NCI-H2081 treated with DMSO at 0.1 percent for 48 hours (cell line): ENCODE measurements around the gene RPS24.

Source experiments
- DNase-seq: peaks from one replicate; lab custom pipeline; 2025; lab: John Stamatoyannopoulos, UW

The RPS24 gene

DNA sequence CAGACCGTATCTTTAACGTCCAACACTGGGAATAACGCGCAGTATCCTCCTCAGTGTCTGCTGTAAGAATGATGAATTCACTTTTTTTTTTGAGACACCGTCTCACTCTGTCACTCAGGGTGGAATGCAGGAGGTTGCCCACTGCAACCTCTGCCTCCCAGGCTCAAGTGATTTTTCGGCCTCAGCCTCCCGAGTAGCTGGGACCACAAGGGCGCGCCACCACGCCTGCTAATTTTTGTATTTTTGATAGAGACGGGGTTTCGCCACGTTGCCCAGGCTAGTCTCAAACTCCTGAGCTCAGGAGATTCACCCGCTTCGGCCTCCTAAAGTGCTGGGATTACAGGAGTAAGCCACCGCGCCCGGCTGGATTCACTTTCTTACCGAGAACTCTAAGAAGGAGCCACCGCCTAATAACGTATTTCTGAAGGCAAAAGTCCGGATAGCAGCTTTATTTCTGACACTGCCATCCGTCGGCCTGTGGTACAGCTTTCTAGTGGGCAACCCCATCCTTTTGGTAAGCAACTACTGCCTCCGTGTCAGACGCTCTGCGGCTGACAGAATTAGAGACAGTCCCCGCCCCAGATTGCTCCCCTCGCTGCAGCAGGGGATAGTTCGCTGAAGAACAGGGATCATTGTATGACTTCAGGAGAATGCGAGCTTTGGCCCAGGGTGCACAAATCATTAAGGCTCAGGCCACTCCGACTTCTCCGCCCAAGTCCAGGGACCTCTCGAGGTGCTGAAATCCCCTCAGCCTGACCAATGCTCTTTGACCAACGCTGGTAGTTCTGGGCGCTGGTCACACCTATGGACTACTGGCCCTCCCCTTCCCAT, 5.0 kb upstream of the RPS24 start:
- no peak for DNase-seq

DNA sequence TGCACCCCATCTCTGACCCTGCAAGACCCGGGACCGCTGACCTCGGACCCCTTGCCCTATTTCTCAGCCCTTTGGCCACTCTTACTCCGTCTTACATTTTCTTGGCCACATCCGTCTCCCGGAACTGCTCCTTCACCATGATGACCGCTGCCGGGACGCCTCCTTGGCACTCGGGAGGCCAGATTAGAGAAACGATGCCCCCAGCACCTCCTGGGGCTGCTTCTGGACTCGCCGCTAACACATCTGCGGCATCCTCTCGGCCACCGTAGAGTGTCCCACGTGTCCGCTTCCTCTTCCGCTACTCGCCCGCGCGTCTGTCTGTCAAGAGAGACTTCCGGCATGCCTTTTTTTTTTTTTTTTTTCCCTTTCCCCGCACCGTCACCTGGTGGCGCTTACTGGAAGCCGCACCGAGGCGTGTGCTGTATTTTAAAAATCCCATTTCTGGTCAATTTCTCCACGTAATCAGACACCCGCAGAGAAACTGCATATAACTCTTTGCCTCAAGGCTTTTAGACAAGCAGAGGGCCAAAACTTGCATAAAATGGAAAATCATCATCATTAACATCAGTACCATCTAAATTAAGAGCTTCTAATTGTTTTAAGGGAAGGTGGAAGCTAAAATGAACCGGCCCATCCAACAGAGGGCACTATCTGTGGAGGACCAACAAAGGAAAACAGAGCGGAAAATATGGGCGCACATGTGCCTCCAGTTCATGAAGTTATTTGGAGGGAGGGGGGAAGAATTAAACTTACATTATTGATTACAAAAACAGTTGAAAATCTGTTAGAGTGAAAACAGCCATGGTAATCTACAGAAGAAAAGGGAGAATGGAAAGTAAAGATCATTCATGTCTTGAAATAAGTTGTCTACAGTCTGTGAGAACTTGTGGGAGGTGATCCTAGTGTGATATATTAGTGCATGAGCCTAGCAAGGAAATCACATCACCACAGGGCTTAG, 4.1 kb upstream of the RPS24 start, which contains the start of gene POLR3A:
POLR3A (minus strand) TSS at position 247 of the 958 bp plus-strand sequence; CDS start at position 139, 108 bp downstream.
- peak; percentile 60 for DNase-seq

DNA sequence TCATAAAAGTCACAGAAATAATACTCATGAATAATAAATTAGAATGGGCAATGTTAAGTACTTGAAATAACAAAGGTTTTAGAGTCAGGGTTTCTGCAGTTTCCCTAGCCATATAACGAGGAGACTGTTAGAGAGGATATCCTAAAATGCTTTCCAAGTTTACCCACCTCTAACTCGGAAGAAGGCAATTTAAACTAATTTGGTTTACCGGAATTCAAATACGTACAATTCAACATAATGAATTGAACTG, 351 bp upstream of the RPS24 start:
- DNase-seq: no peak

DNA sequence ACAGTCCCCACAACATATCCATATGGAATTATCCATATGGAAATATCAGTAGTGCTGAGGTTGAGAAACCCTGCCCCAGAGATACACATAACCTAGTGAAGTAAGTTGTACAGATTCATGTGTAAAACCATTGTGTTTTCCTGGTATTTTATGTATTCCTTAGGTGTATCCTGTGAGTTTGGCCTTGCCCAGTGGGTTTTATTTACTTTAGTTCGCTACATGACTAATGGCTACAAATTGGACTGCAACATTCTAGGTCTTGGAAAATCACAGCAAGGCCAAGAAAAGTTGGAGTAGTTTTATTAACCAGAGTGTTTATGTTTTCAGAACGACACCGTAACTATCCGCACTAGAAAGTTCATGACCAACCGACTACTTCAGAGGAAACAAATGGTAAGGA, 1.4 kb downstream of the RPS24 start:
- DNase-seq: no peak

GRCh38 chr10:78035437-78035836, 1.8 kb downstream of the RPS24 start:
- DNase-seq: no peak

DNA sequence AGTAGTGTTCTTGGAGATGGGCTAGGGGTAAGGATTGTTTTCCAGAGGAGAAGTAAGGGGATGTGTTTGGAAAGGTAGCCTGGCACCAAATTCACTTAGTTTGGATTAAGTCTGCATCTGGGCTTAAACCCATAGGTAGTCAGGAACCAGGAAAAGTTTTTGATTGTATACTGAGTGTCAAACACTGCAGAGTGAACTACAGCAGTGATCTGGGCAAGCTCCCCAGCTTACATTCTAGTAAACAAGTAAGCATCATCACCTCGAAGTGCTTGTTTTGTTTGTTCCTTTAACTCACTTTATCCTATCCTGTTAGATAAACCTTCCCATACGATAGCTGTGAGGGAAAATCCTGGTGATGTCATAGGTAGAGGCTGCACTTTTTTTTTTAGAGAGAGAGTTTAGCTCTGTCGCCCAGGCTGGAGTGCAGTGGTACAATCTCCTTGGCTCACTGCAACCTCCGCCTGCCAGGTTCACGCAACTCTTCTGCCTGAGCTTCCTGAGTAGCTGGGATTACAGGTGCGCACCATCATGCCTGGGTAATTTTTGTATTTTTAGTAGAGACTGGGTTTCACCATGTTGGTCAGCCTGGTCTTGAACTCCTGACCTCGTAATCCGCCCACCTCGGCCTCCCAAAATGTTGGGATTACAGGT, 2.4 kb downstream of the RPS24 start:
- no peak for DNase-seq

- DNase-seq: no peak
Observed at GRCh38 chr10:78038105-78038504, 4.4 kb downstream of the RPS24 start.

GRCh38 chr10:78038791-78039547, 5.3 kb downstream of the RPS24 start:
- DNase-seq: no peak

DNA sequence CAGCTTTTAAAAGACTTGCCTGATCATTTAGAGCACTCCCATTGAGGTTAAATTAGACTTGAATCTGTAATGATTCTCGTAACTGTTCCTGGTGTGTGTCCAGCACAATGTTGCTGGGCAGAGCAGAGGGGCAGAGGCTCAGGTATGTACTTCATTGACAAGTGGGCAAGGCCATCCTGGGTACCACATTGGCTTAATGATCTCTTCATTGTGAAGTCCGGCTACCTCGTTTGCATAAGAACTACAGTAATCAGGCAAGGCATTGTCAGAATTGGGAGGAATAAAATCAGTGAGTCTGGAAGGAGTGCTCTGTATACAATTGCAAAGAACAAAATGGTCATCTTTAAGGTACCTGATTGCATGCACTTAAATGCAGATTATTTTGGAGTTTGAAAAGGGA, 6.1 kb downstream of the RPS24 start:
- DNase-seq: no peak

GRCh38 chr10:78041170-78042057, 7.8 kb downstream of the RPS24 start:
- DNase-seq: no peak

- no peak for DNase-seq
Observed at GRCh38 chr10:78042058-78042751, 8.5 kb downstream of the RPS24 start.

DNA sequence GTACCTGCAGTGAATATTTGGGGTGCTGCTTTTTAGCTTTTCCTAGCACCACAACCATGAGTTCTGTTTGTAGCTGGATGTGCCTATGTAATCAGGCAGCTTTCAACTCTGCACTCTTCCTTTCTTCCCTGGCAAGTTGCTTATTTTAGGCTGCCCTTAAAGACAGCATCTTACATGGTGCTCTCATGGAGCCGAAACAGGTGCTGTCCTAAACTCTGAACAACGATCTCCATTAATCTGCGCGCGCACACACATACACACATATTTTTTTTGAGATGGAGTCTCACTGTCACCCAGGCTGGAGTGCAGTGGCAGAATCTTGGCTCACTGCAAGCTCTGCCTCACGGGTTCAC, 9.1 kb downstream of the RPS24 start:
- DNase-seq: no peak

GRCh38 chr10:78044179-78044578, 10.5 kb downstream of the RPS24 start:
- DNase-seq: no peak

DNA sequence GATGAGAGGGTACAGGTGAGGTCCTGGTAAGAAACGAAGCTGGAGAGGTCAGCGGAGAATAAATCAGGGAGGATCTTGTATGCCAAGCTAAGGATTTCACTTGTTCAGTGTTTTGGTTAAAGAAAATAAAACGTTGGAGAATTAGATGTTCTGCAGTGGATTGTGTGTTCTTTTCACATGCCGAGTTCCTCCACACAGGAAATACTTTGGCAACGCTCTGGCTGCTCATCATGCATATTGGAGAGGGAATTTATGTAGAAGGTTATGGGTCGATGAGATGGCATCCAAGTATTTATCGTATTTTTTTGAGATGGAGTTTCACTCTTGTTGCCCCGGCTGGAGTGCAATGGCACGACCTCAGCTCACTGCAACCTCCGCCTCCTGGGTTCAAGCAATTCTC, 11.0 kb downstream of the RPS24 start:
- DNase-seq: no peak

DNA sequence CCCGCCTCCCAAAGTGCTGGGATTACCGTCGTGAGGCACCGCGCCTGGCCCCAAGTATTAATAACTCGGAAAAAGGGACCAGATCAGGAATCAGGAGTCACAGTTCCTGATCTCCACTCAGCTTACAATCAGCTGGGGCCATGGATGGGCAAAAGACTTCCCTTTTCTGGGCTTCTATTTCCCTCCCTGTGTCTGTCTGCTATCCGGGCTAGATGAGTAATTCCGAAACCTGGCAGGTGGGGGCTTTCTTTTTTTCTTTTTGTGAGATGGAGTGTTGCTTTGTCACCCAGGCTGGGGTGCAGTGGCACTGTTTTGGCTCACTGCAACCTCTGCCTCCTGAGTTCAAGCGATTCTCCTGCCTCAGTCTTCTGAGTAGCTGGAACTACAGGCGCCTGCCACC, 11.6 kb downstream of the RPS24 start:
- no peak for DNase-seq

- no peak for DNase-seq
Observed at GRCh38 chr10:78045856-78046255, 12.2 kb downstream of the RPS24 start.

DNA sequence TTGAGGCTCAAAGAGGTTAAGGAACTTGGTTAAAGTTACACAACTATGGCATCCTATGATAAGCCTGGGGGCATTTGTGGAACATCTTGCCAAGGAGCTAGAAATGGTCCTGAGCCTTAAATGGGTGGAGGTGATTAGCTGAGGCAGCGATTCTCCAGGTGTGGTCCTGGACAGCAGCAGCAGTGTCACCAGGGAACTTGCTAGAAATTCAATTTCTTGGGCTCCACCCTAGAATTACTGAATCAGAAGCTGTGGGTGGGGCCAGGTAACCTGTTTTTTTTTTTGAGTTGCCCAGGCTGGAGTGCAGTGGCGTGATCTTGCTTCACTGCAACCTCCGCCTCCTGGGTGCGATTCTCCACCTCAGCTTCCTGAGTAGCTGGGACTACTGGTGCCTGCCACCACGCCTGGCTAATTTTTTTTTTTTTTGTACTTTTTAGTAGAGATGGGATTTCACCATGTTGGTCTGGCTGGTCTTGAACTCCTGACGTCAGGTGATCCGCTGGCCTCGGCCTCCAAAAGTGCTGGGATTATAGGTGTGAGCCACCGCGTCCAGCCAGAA, 13.1 kb downstream of the RPS24 start:
- no peak for DNase-seq

- DNase-seq: peak; percentile 41
Observed at GRCh38 chr10:78047314-78047891, 13.7 kb downstream of the RPS24 start.

- DNase-seq: no peak
Observed at GRCh38 chr10:78049851-78050250, 16.2 kb downstream of the RPS24 start.
